KMS-11 (cell line): ENCODE data around the gene ITGA2.
"Not testable (repeated sequence)": the region's sequence is repeated elsewhere in the genome, so short reads cannot be mapped to it uniquely, and the experiment has no call there.

Experiments
- H2AFZ ChIP-seq: fragments of 200-600 bp; sonication (generic); 2 replicates; pipeline ENCODE4 v1.6.1; 2016; ENCODE audit warnings: antibody characterized with exemption, mixed run types, low read depth
- H3K27ac ChIP-seq: fragments of 200-600 bp; sonication (generic); 2 replicates; pipeline ENCODE4 v1.6.1; 2016; ENCODE audit warnings: mild to moderate bottlenecking, mixed run types
- H3K27me3 ChIP-seq: fragments of 200-600 bp; sonication (generic); 2 replicates; pipeline ENCODE4 v1.6.1; 2017; ENCODE audit warnings: mild to moderate bottlenecking, low read depth, mixed run types, moderate library complexity; ENCODE audit not compliant: insufficient read depth
- H3K36me3 ChIP-seq: fragments of 200-600 bp; sonication (generic); 2 replicates; pipeline ENCODE4 v1.6.1; 2017; ENCODE audit warnings: mild to moderate bottlenecking, mixed run types; ENCODE audit not compliant: insufficient read depth
- H3K4me1 ChIP-seq: fragments of 200-600 bp; sonication (generic); 2 replicates; pipeline ENCODE4 v1.6.1; 2016; ENCODE audit warnings: mild to moderate bottlenecking, low read depth, mixed run types; ENCODE audit not compliant: poor library complexity, severe bottlenecking
- H3K4me2 ChIP-seq: fragments of 200-600 bp; sonication (generic); 2 replicates; pipeline ENCODE4 v1.7.0; 2016; ENCODE audit warnings: mild to moderate bottlenecking, mixed run types
- H3K4me3 ChIP-seq: fragments of 200-600 bp; sonication (generic); IDR thresholded peaks from 2 replicates; pipeline ENCODE4 v1.6.1; 2017; ENCODE audit warnings: low read depth, low read length, mixed read lengths; ENCODE audit not compliant: insufficient read depth
- H3K79me2 ChIP-seq: fragments of 200-600 bp; sonication (generic); 2 replicates; pipeline ENCODE4 v1.6.1; 2016; ENCODE audit warnings: low read depth, mixed run types; ENCODE audit not compliant: insufficient read depth
- H3K9ac ChIP-seq: fragments of 200-600 bp; sonication (generic); 2 replicates; pipeline ENCODE4 v1.6.1; 2016; ENCODE audit warnings: mild to moderate bottlenecking, mixed run types
- H4K20me1 ChIP-seq: fragments of 200-600 bp; sonication (generic); 2 replicates; pipeline ENCODE4 v1.6.1; 2016; ENCODE audit warnings: mild to moderate bottlenecking, mixed run types; ENCODE audit not compliant: insufficient read depth
- CTCF ChIP-seq: fragments of 200-600 bp; sonication (generic); conservative IDR thresholded peaks from 2 replicates; pipeline ENCODE4 v1.6.1; 2017; ENCODE audit warnings: low read depth, mild to moderate bottlenecking, antibody characterized with exemption, low read length, moderate library complexity, mixed read lengths

Gene ITGA2

GRCh38 chr5:53110156-53110555 lies 121.0 kb downstream of the ITGA2 start:
- no peak for TF ChIP-seq CTCF
- no peaks in the 10 kb centered on the region for H3K36me3 ChIP-seq
- peak overlapping the region; percentile 13; the same call in 1 of the 2 replicates for H3K27ac ChIP-seq
- peak overlapping the region; percentile 65 for H3K4me2 ChIP-seq
- no peak overlapping the region for H3K4me3 ChIP-seq
- peaks cover 17% of the 10 kb centered on the region for H3K4me1 ChIP-seq
- no peaks in the 10 kb centered on the region for H3K79me2 ChIP-seq
- no peaks in the 10 kb centered on the region for H4K20me1 ChIP-seq
- peak overlapping the region; percentile 63; the same call in 1 of the 2 replicates for H3K9ac ChIP-seq
- H2AFZ ChIP-seq: peak overlapping the region; percentile 99
- H3K27me3 ChIP-seq: no peaks in the 10 kb centered on the region

GRCh38 chr5:53111139-53111538 lies 122.0 kb downstream of the ITGA2 start:
- H3K27me3 ChIP-seq: no peaks in the 10 kb centered on the region
- H3K4me1 ChIP-seq: peaks cover 17% of the 10 kb centered on the region
- H3K27ac ChIP-seq: no peak overlapping the region
- no peaks in the 10 kb centered on the region for H3K36me3 ChIP-seq
- H3K4me3 ChIP-seq: no peak overlapping the region
- H4K20me1 ChIP-seq: no peaks in the 10 kb centered on the region
- TF ChIP-seq CTCF: no peak
- H2AFZ ChIP-seq: no peak overlapping the region
- no peak overlapping the region for H3K9ac ChIP-seq
- no peaks in the 10 kb centered on the region for H3K79me2 ChIP-seq
- no peak overlapping the region for H3K4me2 ChIP-seq

GRCh38 chr5:53112307-53112706 lies 123.2 kb downstream of the ITGA2 start:
- not testable (repeated sequence) for H4K20me1 ChIP-seq, H3K79me2 ChIP-seq, H3K4me2 ChIP-seq, H3K9ac ChIP-seq, H3K27ac ChIP-seq, H3K36me3 ChIP-seq, H2AFZ ChIP-seq, H3K27me3 ChIP-seq, H3K4me3 ChIP-seq
- H3K4me1 ChIP-seq: peaks cover 17% of the 10 kb centered on the region

- TF ChIP-seq CTCF: no peak
- no peak overlapping the region for H3K27ac ChIP-seq
- no peaks in the 10 kb centered on the region for H3K36me3 ChIP-seq
- H3K79me2 ChIP-seq: no peaks in the 10 kb centered on the region
- no peak overlapping the region for H3K4me3 ChIP-seq
- no peak overlapping the region for H3K9ac ChIP-seq
- no peak overlapping the region for H2AFZ ChIP-seq
- H4K20me1 ChIP-seq: no peaks in the 10 kb centered on the region
- H3K4me1 ChIP-seq: peaks cover 17% of the 10 kb centered on the region
- no peaks in the 10 kb centered on the region for H3K27me3 ChIP-seq
- no peak overlapping the region for H3K4me2 ChIP-seq
These were observed 123.8 kb downstream of the ITGA2 start for GRCh38 chr5:53112909-53113308.

- Histone ChIP-seq H2AFZ (no peak overlapping the region), H3K4me1 (peaks cover 7% of the 10 kb centered on the region)
These were observed 124.8 kb downstream of the ITGA2 start for GRCh38 chr5:53113947-53114346.

More at GRCh38 chr5:53113947-53114346, 124.8 kb downstream of the ITGA2 start:
- Histone ChIP-seq H3K79me2 (no peaks in the 10 kb centered on the region), H3K4me2 (no peak overlapping the region), H3K9ac (no peak overlapping the region), H3K36me3 (no peaks in the 10 kb centered on the region), H4K20me1 (no peaks in the 10 kb centered on the region), H3K27me3 (no peaks in the 10 kb centered on the region), H3K4me3 (no peak overlapping the region), H3K27ac (no peak overlapping the region)
- no peak for TF ChIP-seq CTCF
